ENCODE measurements around the gene SLC41A1.
"Not testable (repeated sequence)": the region's sequence is repeated elsewhere in the genome, so short reads cannot be mapped to it uniquely, and the experiment has no call there.

SLC41A1 gene

DNA sequence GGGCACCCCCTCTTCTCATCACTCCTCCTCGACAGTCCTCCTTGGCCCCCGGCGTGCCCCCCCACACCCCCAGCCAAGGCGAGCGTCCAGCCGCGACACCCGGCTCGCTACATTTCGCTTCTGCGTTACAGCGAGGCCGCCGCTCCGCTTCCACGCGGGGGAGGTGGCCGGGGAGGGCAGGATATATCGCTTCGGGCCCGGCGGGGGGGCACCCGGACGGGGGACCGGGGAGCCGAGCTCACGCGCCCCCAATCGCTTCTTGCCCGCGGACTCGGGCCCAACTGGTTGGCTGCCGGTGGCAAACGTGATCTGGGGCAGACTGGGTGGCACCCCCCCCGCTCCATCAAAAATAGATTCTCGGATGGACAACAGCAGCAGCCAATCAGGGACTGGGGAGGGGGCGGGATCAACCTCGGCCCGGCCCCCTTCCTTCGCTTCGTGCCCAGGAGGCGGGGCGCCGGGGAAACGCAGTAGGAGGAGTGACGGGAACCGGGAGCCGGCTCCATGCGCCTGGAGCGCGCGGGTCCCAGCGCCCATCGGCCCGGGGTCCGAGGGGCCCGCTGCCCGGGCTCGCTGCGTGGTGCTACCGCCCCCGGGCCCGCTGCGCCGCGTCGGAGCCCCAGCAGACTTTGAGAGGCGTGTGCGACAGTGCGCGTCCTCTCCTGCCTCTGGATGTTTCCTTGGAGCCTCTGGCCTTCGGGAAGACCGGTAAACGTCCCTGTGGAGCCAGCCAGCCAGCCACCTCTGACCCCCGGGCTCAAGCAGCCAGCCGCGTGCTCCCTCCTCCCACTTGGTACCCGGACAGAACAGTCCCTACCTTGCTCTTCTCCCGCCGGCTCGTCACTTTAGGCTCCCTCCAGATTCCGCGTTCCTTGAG is at the start of gene SLC41A1:
SLC41A1 (minus strand) TSS at position 321 of the 877 bp plus-strand sequence. CDS start 2,757 bp downstream, outside the sequence.
- Histone ChIP-seq H3K27ac (no peak within 1 kb of the TSS), H3K4me1 (ENCODE audit: control insufficient read depth in 1 of 2, insufficient read depth in 1 of 2, low read depth in 1 of 2, low read length in 1 of 2) (peaks cover 7 to 16% of the 10 kb centered on the region in 2 experiments)
- TF ChIP-seq, protein P1, sequence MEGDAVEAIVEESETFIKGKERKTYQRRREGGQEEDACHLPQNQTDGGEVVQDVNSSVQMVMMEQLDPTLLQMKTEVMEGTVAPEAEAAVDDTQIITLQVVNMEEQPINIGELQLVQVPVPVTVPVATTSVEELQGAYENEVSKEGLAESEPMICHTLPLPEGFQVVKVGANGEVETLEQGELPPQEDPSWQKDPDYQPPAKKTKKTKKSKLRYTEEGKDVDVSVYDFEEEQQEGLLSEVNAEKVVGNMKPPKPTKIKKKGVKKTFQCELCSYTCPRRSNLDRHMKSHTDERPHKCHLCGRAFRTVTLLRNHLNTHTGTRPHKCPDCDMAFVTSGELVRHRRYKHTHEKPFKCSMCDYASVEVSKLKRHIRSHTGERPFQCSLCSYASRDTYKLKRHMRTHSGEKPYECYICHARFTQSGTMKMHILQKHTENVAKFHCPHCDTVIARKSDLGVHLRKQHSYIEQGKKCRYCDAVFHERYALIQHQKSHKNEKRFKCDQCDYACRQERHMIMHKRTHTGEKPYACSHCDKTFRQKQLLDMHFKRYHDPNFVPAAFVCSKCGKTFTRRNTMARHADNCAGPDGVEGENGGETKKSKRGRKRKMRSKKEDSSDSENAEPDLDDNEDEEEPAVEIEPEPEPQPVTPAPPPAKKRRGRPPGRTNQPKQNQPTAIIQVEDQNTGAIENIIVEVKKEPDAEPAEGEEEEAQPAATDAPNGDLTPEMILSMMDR (IDR thresholded peaks at IDR 0.05), result no peak

DNA sequence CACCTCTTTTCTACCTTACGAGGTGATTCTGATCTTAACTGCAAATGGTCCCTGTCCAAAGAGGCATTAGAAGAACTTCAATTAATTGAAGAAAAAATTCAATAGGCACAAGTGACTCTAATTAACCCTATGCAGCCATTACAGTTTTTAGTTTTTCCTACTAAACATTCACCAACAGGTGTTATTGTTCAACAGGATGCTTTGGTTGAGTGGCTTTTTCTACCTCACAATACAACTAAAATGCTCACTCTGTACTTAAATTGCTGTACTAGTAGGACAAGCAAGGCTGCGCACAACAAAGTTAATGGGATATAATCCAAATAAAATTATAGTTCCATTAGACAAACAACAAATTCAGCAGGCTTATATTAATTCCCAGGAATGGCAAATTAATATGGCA is 48.5 kb upstream of the SLC41A1 start:
- Histone ChIP-seq H3K27me3 (peaks cover 26% of the 10 kb centered on the region), H3K36me3 (no peaks in the 10 kb centered on the region), H3K9me3 (no peaks in the 10 kb centered on the region), H3K4me1 (ENCODE audit: control insufficient read depth in 1 of 2, insufficient read depth in 1 of 2, low read depth in 1 of 2, low read length in 1 of 2) (no peaks in the 10 kb centered on the region), H3K27ac (no peak overlapping the region), H3K4me3 (ENCODE audit: low read depth in 1 of 2, low read length in 1 of 2) (no peak overlapping the region)
- TF ChIP-seq, protein P1 (IDR thresholded peaks at IDR 0.05), result no peak

More for the DNA sequence above, at the start of gene SLC41A1:
- no peaks in the 10 kb centered on the region for H3K36me3 ChIP-seq
- no peaks in the 10 kb centered on the region for H3K9me3 ChIP-seq
- H3K27me3 ChIP-seq, result peaks cover 91% of the 10 kb centered on the region
- H3K4me3 ChIP-seq (ENCODE audit: low read depth in 1 of 2, low read length in 1 of 2), result peak within 1 kb of the TSS; percentile 59 to 68

DNA sequence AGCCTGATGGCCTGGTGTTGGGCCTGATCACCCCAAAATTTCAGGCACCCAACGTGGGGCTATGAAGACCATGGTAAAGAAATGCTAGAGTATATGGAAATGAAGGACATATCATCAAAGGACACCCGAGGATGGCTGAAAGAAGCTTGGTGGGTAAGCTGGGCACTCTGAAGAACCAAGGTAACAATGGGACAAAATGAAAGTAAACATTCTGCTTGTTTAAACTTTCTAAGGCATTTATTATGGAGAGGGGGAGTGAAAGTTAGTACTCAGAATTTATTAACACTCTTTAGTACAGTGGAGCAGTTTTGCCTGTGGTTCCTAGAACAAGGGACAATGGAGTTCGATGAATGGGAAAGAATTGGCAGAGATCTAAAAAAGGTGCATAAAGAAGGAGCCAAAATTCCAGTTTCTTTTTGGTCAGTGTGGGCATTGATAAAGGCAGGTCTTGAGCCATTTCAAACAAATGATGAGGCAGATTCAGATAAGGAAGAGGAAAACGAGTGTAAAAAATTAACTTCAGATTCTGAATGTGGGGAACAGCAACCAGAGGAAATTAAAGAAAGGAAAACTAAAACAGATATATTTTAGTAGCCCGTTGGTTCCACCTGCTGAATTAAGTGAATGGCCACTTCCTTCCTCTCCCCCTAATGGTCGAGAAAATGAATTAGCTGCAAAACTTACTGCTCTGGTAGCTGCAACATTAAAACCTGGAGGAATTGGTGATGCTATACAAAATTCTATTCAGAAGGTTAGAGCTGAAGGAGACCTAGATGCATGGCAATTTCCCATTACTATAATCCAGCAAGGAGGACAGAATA is 45.4 kb upstream of the SLC41A1 start:
- H3K4me1 ChIP-seq (ENCODE audit: control insufficient read depth in 1 of 2, insufficient read depth in 1 of 2, low read depth in 1 of 2, low read length in 1 of 2), result no peaks in the 10 kb centered on the region
- H3K27me3 ChIP-seq, result peaks cover 3% of the 10 kb centered on the region
- TF ChIP-seq, protein P1 (IDR thresholded peaks at IDR 0.05), result no peak
- H3K27ac ChIP-seq, result no peak overlapping the region
- H3K36me3 ChIP-seq, result no peaks in the 10 kb centered on the region
- H3K4me3 ChIP-seq (ENCODE audit: low read depth in 1 of 2, low read length in 1 of 2), result no peak overlapping the region
- H3K9me3 ChIP-seq, result no peaks in the 10 kb centered on the region

DNA sequence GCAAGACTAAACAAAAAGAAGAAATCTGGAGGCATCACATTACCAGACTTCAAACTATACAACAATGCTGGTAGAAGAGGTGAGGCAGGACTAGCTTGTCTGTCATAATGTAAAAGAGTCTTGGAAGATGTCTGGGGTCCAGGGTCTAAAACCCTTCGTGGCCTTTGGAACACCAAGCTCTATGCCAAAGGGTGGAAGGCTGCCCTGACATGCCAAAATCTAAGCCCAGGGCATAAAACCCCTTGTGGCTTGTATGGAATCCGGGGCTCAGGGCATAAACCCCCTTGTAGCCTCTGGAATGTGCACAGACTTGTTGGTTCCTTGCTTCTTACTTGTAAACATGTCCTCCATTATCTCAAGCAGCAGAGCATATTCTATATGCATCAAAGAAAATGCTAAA is 44.5 kb upstream of the SLC41A1 start:
- H3K4me3 ChIP-seq (ENCODE audit: low read depth in 1 of 2, low read length in 1 of 2); H3K4me1 ChIP-seq (ENCODE audit: control insufficient read depth in 1 of 2, insufficient read depth in 1 of 2, low read depth in 1 of 2, low read length in 1 of 2); H3K9me3 ChIP-seq; H3K36me3 ChIP-seq; H3K27ac ChIP-seq; H3K27me3 ChIP-seq: not testable (repeated sequence)

DNA sequence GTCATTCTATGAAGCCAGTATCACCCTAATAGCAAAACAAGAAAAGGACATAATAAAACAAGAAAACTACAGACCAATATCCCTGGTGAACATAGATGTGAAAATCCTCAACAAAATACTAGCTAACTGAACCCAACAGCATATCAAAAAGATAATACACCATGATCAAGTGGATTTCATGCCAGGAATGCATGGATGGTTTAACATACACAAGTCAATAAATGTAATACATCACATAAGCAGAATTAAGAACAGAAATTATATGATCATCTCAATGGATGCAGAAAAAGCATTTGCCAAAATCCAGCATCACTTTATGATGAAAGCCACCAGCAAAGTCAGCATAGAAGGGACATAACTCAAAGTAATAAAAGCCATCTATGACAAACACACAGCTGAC is 43.4 kb upstream of the SLC41A1 start:
- no peaks in the 10 kb centered on the region for H3K36me3 ChIP-seq
- no peaks in the 10 kb centered on the region for H3K27me3 ChIP-seq
- H3K4me1 ChIP-seq (ENCODE audit: control insufficient read depth in 1 of 2, insufficient read depth in 1 of 2, low read depth in 1 of 2, low read length in 1 of 2), result no peaks in the 10 kb centered on the region
- no peaks in the 10 kb centered on the region for H3K9me3 ChIP-seq
- no peak overlapping the region for H3K4me3 ChIP-seq (ENCODE audit: low read depth in 1 of 2, low read length in 1 of 2)
- TF ChIP-seq, protein P1 (IDR thresholded peaks at IDR 0.05), result no peak
- no peak overlapping the region for H3K27ac ChIP-seq
